Measurements from ENCODE around the gene CMTM4.

The CMTM4 gene

DNA sequence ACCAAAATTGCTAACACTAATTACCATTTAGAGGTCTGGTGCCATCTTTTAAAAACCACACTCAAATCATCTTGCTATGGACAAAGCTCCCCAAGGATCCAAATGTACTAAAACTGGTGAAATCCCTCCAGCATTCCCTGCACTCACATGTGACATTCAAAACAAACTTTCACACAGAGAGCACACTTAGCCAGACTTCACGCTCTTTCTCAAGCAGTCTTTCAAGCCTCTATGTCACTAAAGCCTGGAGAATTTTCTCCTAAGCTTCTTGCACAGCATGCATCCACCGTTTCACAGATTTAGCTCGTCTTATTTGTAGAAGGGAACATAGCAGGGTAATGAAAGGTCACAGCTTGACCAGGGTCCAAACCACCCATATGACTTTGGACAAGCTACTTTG is 72.8 kb downstream of the CMTM4 start:
- H3K27ac ChIP-seq: no peak overlapping the region
- no peak for DNase-seq (ENCODE audit: low spot score)
- TF ChIP-seq, protein P1, sequence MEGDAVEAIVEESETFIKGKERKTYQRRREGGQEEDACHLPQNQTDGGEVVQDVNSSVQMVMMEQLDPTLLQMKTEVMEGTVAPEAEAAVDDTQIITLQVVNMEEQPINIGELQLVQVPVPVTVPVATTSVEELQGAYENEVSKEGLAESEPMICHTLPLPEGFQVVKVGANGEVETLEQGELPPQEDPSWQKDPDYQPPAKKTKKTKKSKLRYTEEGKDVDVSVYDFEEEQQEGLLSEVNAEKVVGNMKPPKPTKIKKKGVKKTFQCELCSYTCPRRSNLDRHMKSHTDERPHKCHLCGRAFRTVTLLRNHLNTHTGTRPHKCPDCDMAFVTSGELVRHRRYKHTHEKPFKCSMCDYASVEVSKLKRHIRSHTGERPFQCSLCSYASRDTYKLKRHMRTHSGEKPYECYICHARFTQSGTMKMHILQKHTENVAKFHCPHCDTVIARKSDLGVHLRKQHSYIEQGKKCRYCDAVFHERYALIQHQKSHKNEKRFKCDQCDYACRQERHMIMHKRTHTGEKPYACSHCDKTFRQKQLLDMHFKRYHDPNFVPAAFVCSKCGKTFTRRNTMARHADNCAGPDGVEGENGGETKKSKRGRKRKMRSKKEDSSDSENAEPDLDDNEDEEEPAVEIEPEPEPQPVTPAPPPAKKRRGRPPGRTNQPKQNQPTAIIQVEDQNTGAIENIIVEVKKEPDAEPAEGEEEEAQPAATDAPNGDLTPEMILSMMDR (conservative IDR thresholded peaks at IDR 0.05; ENCODE audit: low read depth): no peak
- ChIA-PET CTCF (interaction anchor here (0.8 to 1.0 kb wide), 2 partner anchors 15 to 27 kb away, joined by 3 read pairs; no protein-coding TSS in a partner anchor), POLR2A (ENCODE audit: low non-redundant PET) (no interaction called here)

DNA sequence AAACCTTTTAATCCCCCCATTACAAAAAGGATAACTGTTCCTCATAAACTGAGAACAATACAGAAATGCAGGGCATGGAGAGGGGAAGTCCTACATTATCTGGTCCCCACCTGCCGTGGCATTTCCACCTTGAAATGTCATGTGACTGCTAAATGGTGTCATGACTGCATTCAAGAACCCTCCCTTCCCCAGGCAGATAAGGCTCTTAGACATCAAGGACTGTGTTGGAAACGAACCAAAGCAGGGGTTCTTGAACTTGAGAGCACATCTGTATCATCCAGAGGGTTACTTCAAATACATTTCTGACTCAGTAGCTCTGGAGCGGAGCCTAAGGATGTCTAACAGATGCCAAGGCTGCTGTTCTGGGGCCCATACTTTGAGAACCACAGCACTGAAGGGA is 73.7 kb downstream of the CMTM4 start:
- TF ChIP-seq, protein P1 (conservative IDR thresholded peaks at IDR 0.05; ENCODE audit: low read depth): no peak
- POLR2A ChIA-PET (ENCODE audit: low non-redundant PET): no interaction called here
- DNase-seq (ENCODE audit: low spot score): no peak

DNA sequence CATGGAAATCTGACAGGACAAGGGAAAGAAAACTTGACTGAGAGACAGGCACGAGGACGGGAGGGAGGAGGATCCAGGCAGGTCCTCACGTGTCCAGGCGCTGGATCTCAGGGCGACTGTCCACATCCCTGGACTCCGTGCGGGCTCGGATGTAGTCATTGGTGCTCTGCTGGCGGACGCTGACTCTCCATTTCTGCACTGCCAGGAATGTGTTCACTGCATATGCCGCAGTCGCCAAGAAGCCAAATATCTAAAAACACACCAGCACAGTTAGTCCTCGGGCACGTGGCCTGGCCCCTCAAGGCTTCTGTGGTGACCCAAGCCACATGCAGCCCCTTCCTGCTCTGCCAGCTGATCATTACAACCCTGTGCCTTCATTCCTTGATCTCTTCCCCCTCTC is 74.6 kb downstream of the CMTM4 start:
- H3K27ac ChIP-seq: peak overlapping the region; percentile 37
- TF ChIP-seq, protein P1 (conservative IDR thresholded peaks at IDR 0.05; ENCODE audit: low read depth): no peak
- POLR2A ChIA-PET (ENCODE audit: low non-redundant PET): no interaction called here
- DNase-seq (ENCODE audit: low spot score): no peak
- CTCF ChIA-PET: no interaction called here

More for the DNA sequence above, 73.7 kb downstream of the CMTM4 start:
- CTCF ChIA-PET: interaction anchor here (0.5 kb wide), 1 partner anchor 61 kb away, joined by 3 read pairs; no protein-coding TSS in a partner anchor
- H3K27ac ChIP-seq: no peak overlapping the region

DNA sequence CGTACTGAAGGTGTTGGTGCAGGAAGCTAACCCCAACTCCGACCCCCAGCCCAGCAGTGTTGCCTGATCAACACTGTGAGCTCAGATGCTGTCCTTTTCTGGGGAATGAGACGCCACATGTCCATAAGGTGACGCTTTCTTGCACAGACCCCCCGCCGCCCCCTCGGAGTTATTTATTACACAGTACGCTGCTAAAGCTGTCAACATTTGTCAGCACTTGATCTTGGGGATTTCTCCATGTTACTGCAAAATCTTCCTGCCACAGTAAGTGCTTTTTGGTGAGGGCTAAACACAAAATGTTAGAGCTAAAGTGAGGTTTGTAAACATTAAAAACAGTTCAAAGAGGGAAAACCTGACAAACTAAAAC is 76.1 kb downstream of the CMTM4 start:
- ChIA-PET CTCF (interaction anchor here (0.6 to 1.2 kb wide), 2 partner anchors 12 to 359 kb away, joined by 3 to 5 read pairs; no protein-coding TSS in a partner anchor), POLR2A (ENCODE audit: low non-redundant PET) (no interaction called here)
- peak overlapping the region; percentile 57 for H3K27ac ChIP-seq
- DNase-seq (ENCODE audit: low spot score): no peak
- TF ChIP-seq, protein P1 (conservative IDR thresholded peaks at IDR 0.05; ENCODE audit: low read depth): no peak

DNA sequence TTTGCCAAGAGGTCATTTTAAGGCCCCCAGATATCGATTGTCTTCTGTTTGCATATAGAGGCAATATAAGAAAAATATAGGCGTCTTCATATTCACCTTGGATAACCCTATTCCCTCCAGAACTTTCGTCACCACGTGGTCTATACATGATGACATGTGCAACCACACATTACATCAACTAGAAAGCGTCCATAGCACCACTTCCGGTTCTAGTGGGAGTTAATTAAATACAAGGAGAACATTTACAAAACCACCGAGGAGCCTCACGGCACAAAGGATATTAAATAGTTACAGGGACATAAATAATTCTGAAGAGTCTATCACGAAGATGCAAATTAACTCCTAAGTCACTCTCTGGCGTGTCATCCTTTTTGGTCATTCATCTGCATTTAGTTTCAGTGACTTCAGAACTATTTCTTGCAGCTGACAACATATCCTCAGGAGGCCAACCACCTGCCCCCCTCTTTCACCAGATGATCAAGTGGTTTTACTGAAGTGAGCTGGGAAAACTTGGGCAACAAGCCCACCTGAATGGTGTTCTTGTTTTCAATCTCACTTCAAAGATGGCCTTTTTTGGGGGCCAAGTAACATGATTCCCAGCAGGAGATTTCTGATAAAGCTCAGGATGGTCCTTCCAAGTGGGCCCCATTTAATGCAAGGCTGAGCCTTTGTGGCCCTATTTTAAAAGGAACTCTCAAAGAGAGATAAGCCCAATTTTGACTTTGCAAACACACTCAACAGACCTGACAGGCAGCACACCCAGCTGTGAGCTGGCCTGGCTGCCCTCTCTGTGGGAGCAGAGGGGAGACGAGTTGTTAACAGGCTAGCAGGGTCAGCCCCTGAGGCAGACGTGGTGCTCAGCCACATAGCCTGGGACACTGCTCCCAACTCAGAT is 76.8 kb downstream of the CMTM4 start:
- peak overlapping the region; percentile 57 for H3K27ac ChIP-seq
- ChIA-PET POLR2A (ENCODE audit: low non-redundant PET) (no interaction called here), CTCF (interaction anchor here (0.6 to 1.2 kb wide), 2 partner anchors 12 to 360 kb away, joined by 3 to 5 read pairs; no protein-coding TSS in a partner anchor)
- TF ChIP-seq, protein P1 (conservative IDR thresholded peaks at IDR 0.05; ENCODE audit: low read depth): no peak
- no peak for DNase-seq (ENCODE audit: low spot score)

DNA sequence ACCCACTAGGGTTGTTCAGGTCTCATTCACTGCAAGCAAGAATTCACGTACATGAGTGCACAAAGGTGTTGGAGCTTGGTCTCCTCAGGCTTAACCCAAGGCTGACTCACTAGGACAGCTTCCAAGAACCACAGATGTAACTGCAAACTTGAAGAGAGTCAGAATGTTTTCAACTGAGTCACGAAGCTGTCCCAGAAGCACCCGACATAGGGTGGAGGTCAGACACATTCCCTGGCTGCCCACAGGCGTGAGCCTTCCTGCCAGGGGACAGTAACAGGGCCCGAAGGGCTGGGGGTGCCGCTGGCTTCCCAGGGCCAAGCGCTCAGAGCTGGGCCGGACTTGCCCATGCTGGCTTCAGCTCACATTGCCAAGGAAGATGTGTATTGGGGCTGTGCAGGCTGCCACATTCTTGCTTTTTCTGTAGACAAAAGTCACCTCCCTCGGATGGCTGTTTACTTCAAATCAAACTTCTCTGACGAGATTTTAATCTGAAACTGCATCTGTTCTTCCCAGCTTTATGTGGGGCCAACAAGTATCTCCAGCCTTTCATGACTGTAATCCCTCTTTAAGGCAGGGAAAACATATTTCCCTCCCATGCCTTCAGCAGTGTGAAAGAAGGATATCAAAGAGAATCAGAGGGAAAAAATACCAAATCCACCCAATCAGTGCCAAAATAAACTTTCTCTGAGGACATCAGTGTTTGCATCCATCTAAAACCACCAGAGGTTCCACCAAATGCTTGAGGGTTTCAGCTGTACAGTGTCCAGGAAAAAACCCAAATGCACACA is 77.8 kb downstream of the CMTM4 start:
- ChIA-PET CTCF (interaction anchor here (0.6 to 2.8 kb wide), 3 partner anchors 10 to 824 kb away, joined by 3 to 20 read pairs (median 9); no protein-coding TSS in a partner anchor), POLR2A (ENCODE audit: low non-redundant PET) (interaction anchor here (0.8 kb wide), 1 partner anchor 10 kb away, joined by 3 read pairs; no protein-coding TSS in a partner anchor)
- peak overlapping the region; percentile 93 for H3K27ac ChIP-seq
- peak; percentile 88 for DNase-seq (ENCODE audit: low spot score)
- TF ChIP-seq, protein P1 (conservative IDR thresholded peaks at IDR 0.05; ENCODE audit: low read depth): no peak

All from RWPE1 (cell line).